GM23338 (cell line): ENCODE measurements around the gene ZNF565. TPM values are rescaled to one million over a fixed set of nuclear protein-coding genes. Genes with fewer than 3 reads are reported as not detected.

Source experiments
- ATAC-seq: fragments of 200-7000 bp; cut with Tn5 transposase; 3 replicates; pipeline ENCODE4 v1.9.1; 2020
- DNase-seq: peaks from one replicate; pipeline ENCODE4 v3.0.0-alpha.2; 2015; ENCODE audit warnings: low spot score
- H2AFZ ChIP-seq: fragments of 200-600 bp; sonication (generic); 2 replicates; pipeline ENCODE4 v1.8.0; 2016; ENCODE audit warnings: antibody characterized with exemption, mild to moderate bottlenecking, moderate library complexity
- H3F3A ChIP-seq: fragments of 200-600 bp; sonication (generic); replicated peaks from 2 replicates; pipeline ENCODE4 v1.8.0; 2017; ENCODE audit warnings: antibody characterized with exemption, mixed run types, low read depth
- H3K27ac ChIP-seq: fragments of 200-600 bp; sonication (generic); 2 replicates; pipeline ENCODE4 v1.6.1; 2016; ENCODE audit warnings: low read depth
- H3K27me3 ChIP-seq: fragments of 200-600 bp; sonication (generic); 2 replicates; pipeline ENCODE4 v1.8.0; 2016; ENCODE audit warnings: mild to moderate bottlenecking, mixed run types, moderate library complexity; ENCODE audit not compliant: insufficient read depth
- H3K36me3 ChIP-seq: fragments of 200-600 bp; sonication (generic); 2 replicates; pipeline ENCODE4 v1.8.0; 2016; ENCODE audit warnings: mild to moderate bottlenecking; ENCODE audit not compliant: insufficient read depth
- H3K4me1 ChIP-seq: fragments of 200-600 bp; sonication (generic); 2 replicates; pipeline ENCODE4 v1.8.0; 2016; ENCODE audit warnings: mild to moderate bottlenecking, moderate library complexity; ENCODE audit not compliant: insufficient read depth
- H3K4me2 ChIP-seq: fragments of 200-600 bp; sonication (generic); 2 replicates; pipeline ENCODE4 v1.7.1; 2017; ENCODE audit warnings: mixed run types
- H3K4me3 ChIP-seq: fragments of 200-600 bp; sonication (generic); 2 replicates; pipeline ENCODE4 v1.6.1; 2016; ENCODE audit warnings: mixed run types
- H3K79me2 ChIP-seq: fragments of 200-600 bp; sonication (generic); replicated peaks from 2 replicates; pipeline ENCODE4 v1.8.0; 2017; ENCODE audit warnings: mild to moderate bottlenecking; ENCODE audit not compliant: insufficient read depth
- H3K9me2 ChIP-seq: fragments of 200-600 bp; sonication (generic); 2 replicates; pipeline ENCODE4 v1.8.0; 2017; ENCODE audit not compliant: insufficient read depth
- H4K20me1 ChIP-seq: fragments of 200-600 bp; sonication (generic); replicated peaks from 2 replicates; pipeline ENCODE4 v1.8.0; 2017; ENCODE audit warnings: mild to moderate bottlenecking; ENCODE audit not compliant: insufficient read depth
- H3K27ac Mint-ChIP-seq: 2 replicates; pipeline ENCODE4 v1.8.0; 2020; ENCODE audit warnings: inconsistent platforms, mild to moderate bottlenecking, moderate library complexity, mixed read lengths
- H3K27me3 Mint-ChIP-seq: 3 replicates; pipeline ENCODE4 v1.8.0; 2022; ENCODE audit warnings: low read depth, mild to moderate bottlenecking, moderate library complexity, mixed read lengths, inconsistent platforms; ENCODE audit not compliant: insufficient read depth, poor library complexity
- H3K36me3 Mint-ChIP-seq: 3 replicates; pipeline ENCODE4 v1.8.0; 2021; ENCODE audit warnings: low read depth, mild to moderate bottlenecking, inconsistent platforms, moderate library complexity, mixed read lengths
- H3K4me1 Mint-ChIP-seq: 3 replicates; pipeline ENCODE4 v1.8.0; 2020; ENCODE audit warnings: mild to moderate bottlenecking, inconsistent platforms, mixed read lengths
- H3K4me3 Mint-ChIP-seq: 3 replicates; pipeline ENCODE4 v1.8.0; 2021; ENCODE audit warnings: moderate library complexity, mild to moderate bottlenecking, inconsistent platforms, mixed read lengths
- H3K9me3 Mint-ChIP-seq: 3 replicates; pipeline ENCODE4 v1.8.0; 2020; ENCODE audit warnings: moderate library complexity, mild to moderate bottlenecking, inconsistent platforms, mixed read lengths
- CREB1 ChIP-seq: fragments of 250-450 bp; sonication (Bioruptor Pico); IDR thresholded peaks from 2 replicates; pipeline ENCODE4 v1.5.0; 2020; ENCODE audit warnings: low read depth, mild to moderate bottlenecking, moderate library complexity
- ETS1 ChIP-seq: IDR thresholded peaks from 2 replicates; pipeline ENCODE4 v1.6.1; 2016; ENCODE audit warnings: antibody characterized with exemption
- EZH2 ChIP-seq: fragments of 200-600 bp; sonication (generic); IDR thresholded peaks from one replicate; pipeline ENCODE4 v1.8.0; 2017; ENCODE audit warnings: antibody characterized with exemption, mild to moderate bottlenecking, low read depth; ENCODE audit not compliant: unreplicated experiment
- EZH2phosphoT487 ChIP-seq: fragments of 200-600 bp; sonication (generic); IDR thresholded peaks from one replicate; pipeline ENCODE4 v1.8.1; 2018; ENCODE audit warnings: antibody characterized with exemption; ENCODE audit not compliant: unreplicated experiment
- JUNB ChIP-seq: IDR thresholded peaks from one replicate; pipeline ENCODE4 v1.6.1; 2016; ENCODE audit warnings: antibody characterized with exemption; ENCODE audit not compliant: unreplicated experiment
- NANOG ChIP-seq: IDR thresholded peaks from 2 replicates; pipeline ENCODE4 v1.6.1; 2016; ENCODE audit warnings: antibody characterized with exemption, borderline replicate concordance
- POLR2AphosphoS5 ChIP-seq: IDR thresholded peaks from 2 replicates; pipeline ENCODE4 v1.6.1; 2016; ENCODE audit warnings: antibody characterized with exemption, low read depth
- REST ChIP-seq: IDR thresholded peaks from one replicate; pipeline ENCODE4 v1.6.1; 2018; ENCODE audit warnings: antibody characterized with exemption; ENCODE audit not compliant: unreplicated experiment
- STAT1 ChIP-seq: IDR thresholded peaks from one replicate; pipeline ENCODE4 v1.6.1; 2016; ENCODE audit warnings: antibody characterized with exemption; ENCODE audit not compliant: unreplicated experiment
- ZNF114 ChIP-seq: fragments of 250-450 bp; sonication (Bioruptor Pico); IDR thresholded peaks from 2 replicates; pipeline ENCODE4 v1.5.0; 2020; ENCODE audit warnings: mild to moderate bottlenecking, moderate library complexity
- ZNF331 ChIP-seq: fragments of 250-450 bp; sonication (Bioruptor Pico); IDR thresholded peaks from 2 replicates; pipeline ENCODE4 v1.5.0; 2020; ENCODE audit warnings: low read depth, mild to moderate bottlenecking, moderate library complexity
- polyA plus RNA-seq: library from polyadenylated mRNA; unstranded; fragments of >200 nt; fragmentation: Nextera tagmentation; extraction: Ambion mirVana; gene quantifications from 2 replicates; pipeline ENCODE4 v1.2.1, GENCODE V29; 2016
- total RNA-seq: library from RNA; depleted of rRNA; stranded (reverse); fragments of >200 nt; shearing (Covaris generic); gene quantifications from 2 replicates; pipeline ENCODE4 v1.2.3, GENCODE V29; 2014
- TF ChIP-seq, protein P1 (sequence below), 2 experiments: fragments of 200-600 bp in 1 of 2; sonication (generic) in 1 of 2; conservative IDR thresholded peaks; 2 replicates each; pipeline versions ENCODE4 v1.5.1 to v1.6.1; 2016 to 2017; ENCODE audit warnings: antibody characterized with exemption in 2 of 2, low read depth in 2 of 2, mild to moderate bottlenecking in 2 of 2, moderate library complexity in 1 of 2
- TF ChIP-seq, protein P2 (sequence below): fragments of 250-450 bp; sonication (Bioruptor Pico); IDR thresholded peaks from 2 replicates; pipeline ENCODE4 v1.5.0; 2020; ENCODE audit warnings: mild to moderate bottlenecking, moderate library complexity

Gene ZNF565
- total and polyA plus RNA-seq, 2 experiments from 2014 or later: 2.4 to 3.2 TPM

DNA sequence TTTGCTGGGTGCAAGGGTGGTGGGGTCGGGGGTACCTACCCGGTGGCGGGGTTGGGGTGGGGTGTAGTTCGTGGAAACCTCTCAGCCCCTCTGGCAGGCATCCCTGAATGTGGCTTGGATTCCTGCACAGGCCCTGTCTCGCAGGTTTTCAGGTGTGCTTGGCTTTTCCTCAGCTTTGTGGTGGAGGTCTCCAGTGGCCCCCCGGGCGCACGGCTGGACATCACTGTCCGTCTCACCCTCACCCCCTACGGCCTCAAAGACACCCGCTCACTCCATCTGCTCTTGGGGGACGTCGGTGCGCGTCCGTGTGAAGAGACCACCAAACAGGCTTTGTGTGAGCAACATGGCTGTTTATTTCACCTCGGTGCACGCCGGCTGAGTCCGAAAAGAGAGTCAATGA, 44.7 kb upstream of the ZNF565 start:
- Histone ChIP-seq H3K4me2 (no peak overlapping the region), H3K27ac (no peak overlapping the region), H4K20me1 (no peaks in the 10 kb centered on the region), H3K4me1 (no peaks in the 10 kb centered on the region), H3K36me3 (no peaks in the 10 kb centered on the region), H2AFZ (no peak overlapping the region), H3F3A (no peaks in the 10 kb centered on the region), H3K79me2 (no peaks in the 10 kb centered on the region), H3K27me3 (no peaks in the 10 kb centered on the region), H3K9me2 (no peaks in the 10 kb centered on the region), H3K4me3 (no peak overlapping the region)
- peaks cover 21% of the 10 kb centered on the region for H3K36me3 Mint-ChIP-seq
- peaks cover 34% of the 10 kb centered on the region for H3K9me3 Mint-ChIP-seq
- H3K27ac Mint-ChIP-seq: no peak overlapping the region
- no peak overlapping the region for H3K4me3 Mint-ChIP-seq
- no peak for DNase-seq
- no peaks in the 10 kb centered on the region for H3K4me1 Mint-ChIP-seq
- no peak for ATAC-seq
- peaks cover 3% of the 10 kb centered on the region for H3K27me3 Mint-ChIP-seq
- TF ChIP-seq EZH2: no peak
- TF ChIP-seq POLR2AphosphoS5: no peak
- TF ChIP-seq ETS1: no peak
- no peak for TF ChIP-seq ZNF331 (CRISPR knock-in tag)
- no peak for TF ChIP-seq JUNB
- TF ChIP-seq CREB1 (CRISPR knock-in tag): no peak
- TF ChIP-seq NANOG: no peak
- no peak for TF ChIP-seq ZNF114 (CRISPR knock-in tag)
- TF ChIP-seq REST: no peak
- TF ChIP-seq, protein P1, sequence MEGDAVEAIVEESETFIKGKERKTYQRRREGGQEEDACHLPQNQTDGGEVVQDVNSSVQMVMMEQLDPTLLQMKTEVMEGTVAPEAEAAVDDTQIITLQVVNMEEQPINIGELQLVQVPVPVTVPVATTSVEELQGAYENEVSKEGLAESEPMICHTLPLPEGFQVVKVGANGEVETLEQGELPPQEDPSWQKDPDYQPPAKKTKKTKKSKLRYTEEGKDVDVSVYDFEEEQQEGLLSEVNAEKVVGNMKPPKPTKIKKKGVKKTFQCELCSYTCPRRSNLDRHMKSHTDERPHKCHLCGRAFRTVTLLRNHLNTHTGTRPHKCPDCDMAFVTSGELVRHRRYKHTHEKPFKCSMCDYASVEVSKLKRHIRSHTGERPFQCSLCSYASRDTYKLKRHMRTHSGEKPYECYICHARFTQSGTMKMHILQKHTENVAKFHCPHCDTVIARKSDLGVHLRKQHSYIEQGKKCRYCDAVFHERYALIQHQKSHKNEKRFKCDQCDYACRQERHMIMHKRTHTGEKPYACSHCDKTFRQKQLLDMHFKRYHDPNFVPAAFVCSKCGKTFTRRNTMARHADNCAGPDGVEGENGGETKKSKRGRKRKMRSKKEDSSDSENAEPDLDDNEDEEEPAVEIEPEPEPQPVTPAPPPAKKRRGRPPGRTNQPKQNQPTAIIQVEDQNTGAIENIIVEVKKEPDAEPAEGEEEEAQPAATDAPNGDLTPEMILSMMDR (conservative IDR thresholded peaks at IDR 0.05; ENCODE audit: low read depth in 2 of 2): no peak
- TF ChIP-seq, protein P2, sequence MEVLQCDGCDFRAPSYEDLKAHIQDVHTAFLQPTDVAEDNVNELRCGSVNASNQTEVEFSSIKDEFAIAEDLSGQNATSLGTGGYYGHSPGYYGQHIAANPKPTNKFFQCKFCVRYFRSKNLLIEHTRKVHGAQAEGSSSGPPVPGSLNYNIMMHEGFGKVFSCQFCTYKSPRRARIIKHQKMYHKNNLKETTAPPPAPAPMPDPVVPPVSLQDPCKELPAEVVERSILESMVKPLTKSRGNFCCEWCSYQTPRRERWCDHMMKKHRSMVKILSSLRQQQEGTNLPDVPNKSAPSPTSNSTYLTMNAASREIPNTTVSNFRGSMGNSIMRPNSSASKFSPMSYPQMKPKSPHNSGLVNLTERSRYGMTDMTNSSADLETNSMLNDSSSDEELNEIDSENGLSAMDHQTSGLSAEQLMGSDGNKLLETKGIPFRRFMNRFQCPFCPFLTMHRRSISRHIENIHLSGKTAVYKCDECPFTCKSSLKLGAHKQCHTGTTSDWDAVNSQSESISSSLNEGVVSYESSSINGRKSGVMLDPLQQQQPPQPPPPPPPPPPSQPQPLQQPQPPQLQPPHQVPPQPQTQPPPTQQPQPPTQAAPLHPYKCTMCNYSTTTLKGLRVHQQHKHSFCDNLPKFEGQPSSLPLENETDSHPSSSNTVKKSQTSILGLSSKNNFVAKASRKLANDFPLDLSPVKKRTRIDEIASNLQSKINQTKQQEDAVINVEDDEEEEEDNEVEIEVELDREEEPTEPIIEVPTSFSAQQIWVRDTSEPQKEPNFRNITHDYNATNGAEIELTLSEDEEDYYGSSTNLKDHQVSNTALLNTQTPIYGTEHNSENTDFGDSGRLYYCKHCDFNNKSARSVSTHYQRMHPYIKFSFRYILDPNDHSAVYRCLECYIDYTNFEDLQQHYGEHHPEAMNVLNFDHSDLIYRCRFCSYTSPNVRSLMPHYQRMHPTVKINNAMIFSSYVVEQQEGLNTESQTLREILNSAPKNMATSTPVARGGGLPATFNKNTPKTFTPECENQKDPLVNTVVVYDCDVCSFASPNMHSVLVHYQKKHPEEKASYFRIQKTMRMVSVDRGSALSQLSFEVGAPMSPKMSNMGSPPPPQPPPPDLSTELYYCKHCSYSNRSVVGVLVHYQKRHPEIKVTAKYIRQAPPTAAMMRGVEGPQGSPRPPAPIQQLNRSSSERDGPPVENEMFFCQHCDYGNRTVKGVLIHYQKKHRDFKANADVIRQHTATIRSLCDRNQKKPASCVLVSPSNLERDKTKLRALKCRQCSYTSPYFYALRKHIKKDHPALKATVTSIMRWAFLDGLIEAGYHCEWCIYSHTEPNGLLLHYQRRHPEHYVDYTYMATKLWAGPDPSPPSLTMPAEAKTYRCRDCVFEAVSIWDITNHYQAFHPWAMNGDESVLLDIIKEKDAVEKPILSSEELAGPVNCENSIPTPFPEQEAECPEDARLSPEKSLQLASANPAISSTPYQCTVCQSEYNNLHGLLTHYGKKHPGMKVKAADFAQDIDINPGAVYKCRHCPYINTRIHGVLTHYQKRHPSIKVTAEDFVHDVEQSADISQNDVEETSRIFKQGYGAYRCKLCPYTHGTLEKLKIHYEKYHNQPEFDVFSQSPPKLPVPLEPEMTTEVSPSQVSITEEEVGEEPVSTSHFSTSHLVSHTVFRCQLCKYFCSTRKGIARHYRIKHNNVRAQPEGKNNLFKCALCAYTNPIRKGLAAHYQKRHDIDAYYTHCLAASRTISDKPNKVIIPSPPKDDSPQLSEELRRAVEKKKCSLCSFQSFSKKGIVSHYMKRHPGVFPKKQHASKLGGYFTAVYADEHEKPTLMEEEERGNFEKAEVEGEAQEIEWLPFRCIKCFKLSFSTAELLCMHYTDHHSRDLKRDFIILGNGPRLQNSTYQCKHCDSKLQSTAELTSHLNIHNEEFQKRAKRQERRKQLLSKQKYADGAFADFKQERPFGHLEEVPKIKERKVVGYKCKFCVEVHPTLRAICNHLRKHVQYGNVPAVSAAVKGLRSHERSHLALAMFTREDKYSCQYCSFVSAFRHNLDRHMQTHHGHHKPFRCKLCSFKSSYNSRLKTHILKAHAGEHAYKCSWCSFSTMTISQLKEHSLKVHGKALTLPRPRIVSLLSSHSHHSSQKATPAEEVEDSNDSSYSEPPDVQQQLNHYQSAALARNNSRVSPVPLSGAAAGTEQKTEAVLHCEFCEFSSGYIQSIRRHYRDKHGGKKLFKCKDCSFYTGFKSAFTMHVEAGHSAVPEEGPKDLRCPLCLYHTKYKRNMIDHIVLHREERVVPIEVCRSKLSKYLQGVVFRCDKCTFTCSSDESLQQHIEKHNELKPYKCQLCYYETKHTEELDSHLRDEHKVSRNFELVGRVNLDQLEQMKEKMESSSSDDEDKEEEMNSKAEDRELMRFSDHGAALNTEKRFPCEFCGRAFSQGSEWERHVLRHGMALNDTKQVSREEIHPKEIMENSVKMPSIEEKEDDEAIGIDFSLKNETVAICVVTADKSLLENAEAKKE (CRISPR knock-in tag): no peak
- no peak for TF ChIP-seq EZH2phosphoT487
- no peak for TF ChIP-seq STAT1
